ENCODE data around the gene BACH2. TPM values are rescaled to one million over a fixed set of nuclear protein-coding genes. Genes with fewer than 3 reads are reported as not detected.

The BACH2 gene
- total and polyA plus RNA-seq, 7 experiments from 2014 or later: 24.8 to 193 (median 117) TPM

GRCh38 chr6:89993411-89993810 lies 303.2 kb downstream of the BACH2 start:
- intact Hi-C loops (cut with micrococcal nuclease): loop anchor here in 1 of 2 donors (2.0 kb wide), 1 partner anchor 15 kb away; no protein-coding TSS in a partner anchor
- no peak overlapping the region for H3K4me3 ChIP-seq (ENCODE audit: low read length)
- ChIA-PET POLR2A (interaction anchor here (0.9 kb wide), 1 partner anchor 41 kb away, joined by 3 read pairs; no protein-coding TSS in a partner anchor), CTCF (no interaction called here)
- ATAC-seq (no peak), DNase-seq (no peak)
- H3K4me3 Mint-ChIP-seq: no peak overlapping the region
- peaks cover 0 to 16% (median 0%) of the 10 kb centered on the region in 3 experiments for H3K36me3 ChIP-seq (ENCODE audit: control insufficient read depth in 2 of 3, insufficient read depth in 3 of 3, low read length in 3 of 3)
- no peaks in the 10 kb centered on the region for H3K27me3 Mint-ChIP-seq
- H3K36me3 Mint-ChIP-seq: peaks cover 11 to 68% (median 35%) of the 10 kb centered on the region in 5 donors
- H3K9me3 ChIP-seq (ENCODE audit: control insufficient read depth in 2 of 3, low read length in 3 of 3): no peaks in the 10 kb centered on the region
- H3K27ac Mint-ChIP-seq: peak overlapping the region in 4 of 9 donors; percentile 14 to 68 (median 45)
- no peaks in the 10 kb centered on the region for H3K27me3 ChIP-seq (ENCODE audit: control insufficient read depth in 2 of 2, insufficient read depth in 2 of 2, low read length in 2 of 2)
- H3K27ac ChIP-seq (ENCODE audit: low read depth, low read length): no peak overlapping the region
- peaks cover 0 to 3% (median 0%) of the 10 kb centered on the region in 11 donors for H3K9me3 Mint-ChIP-seq
- H3K4me1 ChIP-seq (ENCODE audit: control insufficient read depth in 2 of 2, insufficient read depth in 2 of 2, low read length in 2 of 2): peaks cover 0 to 14% of the 10 kb centered on the region in 2 donors
- H3K4me1 Mint-ChIP-seq: peaks cover 21 to 98% (median 87%) of the 10 kb centered on the region in 7 donors

GRCh38 chr6:89992818-89993217 lies 303.8 kb downstream of the BACH2 start:
- Mint-ChIP-seq H3K4me1 (peaks cover 25 to 98% (median 88%) of the 10 kb centered on the region in 7 donors), H3K4me3 (no peak overlapping the region), H3K27ac (peak overlapping the region in 7 of 9 donors; percentile 23 to 70 (median 48)), H3K9me3 (peaks cover 0 to 3% (median 0%) of the 10 kb centered on the region in 11 donors), H3K36me3 (peaks cover 11 to 69% (median 38%) of the 10 kb centered on the region in 5 donors), H3K27me3 (no peaks in the 10 kb centered on the region)
- Histone ChIP-seq H3K27ac (ENCODE audit: low read depth, low read length) (no peak overlapping the region), H3K9me3 (ENCODE audit: control insufficient read depth in 2 of 3, low read length in 3 of 3) (no peaks in the 10 kb centered on the region), H3K36me3 (ENCODE audit: control insufficient read depth in 2 of 3, insufficient read depth in 3 of 3, low read length in 3 of 3) (peaks cover 0 to 16% (median 0%) of the 10 kb centered on the region in 3 experiments), H3K4me3 (ENCODE audit: low read length) (no peak overlapping the region), H3K4me1 (ENCODE audit: control insufficient read depth in 2 of 2, insufficient read depth in 2 of 2, low read length in 2 of 2) (peaks cover 0 to 17% of the 10 kb centered on the region in 2 donors), H3K27me3 (ENCODE audit: control insufficient read depth in 2 of 2, insufficient read depth in 2 of 2, low read length in 2 of 2) (no peaks in the 10 kb centered on the region)
- intact Hi-C loops (cut with micrococcal nuclease): loop anchor here in 1 of 2 donors (2.0 kb wide), 1 partner anchor 14 kb away; no protein-coding TSS in a partner anchor
- DNase-seq: no peak
- ChIA-PET POLR2A (interaction anchor here (0.6 to 0.9 kb wide), 2 partner anchors 40 to 80 kb away, joined by 3 read pairs; no protein-coding TSS in a partner anchor), CTCF (no interaction called here)
- ATAC-seq: no peak

- intact Hi-C loops (cut with micrococcal nuclease): no loop called here
- H3K36me3 Mint-ChIP-seq: peaks cover 0 to 51% (median 32%) of the 10 kb centered on the region in 5 donors
- POLR2A ChIA-PET: interaction anchor here (0.6 kb wide), 1 partner anchor 29 kb away, joined by 3 read pairs; no protein-coding TSS in a partner anchor
Observed at GRCh38 chr6:89989742-89990141, 306.9 kb downstream of the BACH2 start.

GRCh38 chr6:89987830-89988229 lies 308.8 kb downstream of the BACH2 start:
- H3K9me3 Mint-ChIP-seq: peaks cover 0 to 4% (median 0%) of the 10 kb centered on the region in 11 donors
- H3K27me3 ChIP-seq (ENCODE audit: control insufficient read depth in 2 of 2, insufficient read depth in 2 of 2, low read length in 2 of 2): no peaks in the 10 kb centered on the region
- ChIA-PET POLR2A (interaction anchor here (0.7 to 1.6 kb wide), 2 partner anchors 11 to 902 kb away, joined by 4 to 5 read pairs; no protein-coding TSS in a partner anchor), CTCF (interaction anchor here (0.7 kb wide), 1 partner anchor 308 kb away, joined by 3 read pairs; no protein-coding TSS in a partner anchor)
- H3K9me3 ChIP-seq (ENCODE audit: control insufficient read depth in 2 of 3, low read length in 3 of 3): no peaks in the 10 kb centered on the region
- H3K27me3 Mint-ChIP-seq: no peaks in the 10 kb centered on the region
- H3K27ac ChIP-seq (ENCODE audit: low read depth, low read length): no peak overlapping the region
- H3K4me3 Mint-ChIP-seq: peak overlapping the region in 1 of 10 donors; percentile 5
- H3K27ac Mint-ChIP-seq: peak overlapping the region in 8 of 9 donors; percentile 47 to 81 (median 72)
- ATAC-seq (no peak), DNase-seq (no peak)
- H3K4me3 ChIP-seq (ENCODE audit: low read length): no peak overlapping the region
- H3K36me3 Mint-ChIP-seq: peaks cover 0 to 47% (median 30%) of the 10 kb centered on the region in 5 donors
- peaks cover 0 to 22% (median 0%) of the 10 kb centered on the region in 3 experiments for H3K36me3 ChIP-seq (ENCODE audit: control insufficient read depth in 2 of 3, insufficient read depth in 3 of 3, low read length in 3 of 3)
- intact Hi-C loops (cut with micrococcal nuclease): no loop called here
- peaks cover 39 to 92% (median 86%) of the 10 kb centered on the region in 7 donors for H3K4me1 Mint-ChIP-seq
- H3K4me1 ChIP-seq (ENCODE audit: control insufficient read depth in 2 of 2, insufficient read depth in 2 of 2, low read length in 2 of 2): peaks cover 0 to 20% of the 10 kb centered on the region in 2 donors

More at GRCh38 chr6:89989742-89990141, 306.9 kb downstream of the BACH2 start:
- H3K4me3 Mint-ChIP-seq: peak overlapping the region in 1 of 10 donors; percentile 0
- no peaks in the 10 kb centered on the region for H3K27me3 Mint-ChIP-seq
- H3K27ac Mint-ChIP-seq: peak overlapping the region in 8 of 9 donors; percentile 1 to 71 (median 43)
- Histone ChIP-seq H3K9me3 (ENCODE audit: control insufficient read depth in 2 of 3, low read length in 3 of 3) (no peaks in the 10 kb centered on the region), H3K4me3 (ENCODE audit: low read length) (no peak overlapping the region), H3K27ac (ENCODE audit: low read depth, low read length) (no peak overlapping the region), H3K27me3 (ENCODE audit: control insufficient read depth in 2 of 2, insufficient read depth in 2 of 2, low read length in 2 of 2) (no peaks in the 10 kb centered on the region), H3K4me1 (ENCODE audit: control insufficient read depth in 2 of 2, insufficient read depth in 2 of 2, low read length in 2 of 2) (peaks cover 0 to 17% of the 10 kb centered on the region in 2 donors), H3K36me3 (ENCODE audit: control insufficient read depth in 2 of 3, insufficient read depth in 3 of 3, low read length in 3 of 3) (peaks cover 0 to 22% (median 0%) of the 10 kb centered on the region in 3 experiments)
- CTCF ChIA-PET: interaction anchor here (0.8 to 1.3 kb wide), 2 partner anchors 11 to 49 kb away, joined by 4 read pairs; no protein-coding TSS in a partner anchor
- peaks cover 42 to 98% (median 91%) of the 10 kb centered on the region in 7 donors for H3K4me1 Mint-ChIP-seq
- peaks cover 0 to 4% (median 0%) of the 10 kb centered on the region in 11 donors for H3K9me3 Mint-ChIP-seq
- ATAC-seq (no peak), DNase-seq (no peak)

GRCh38 chr6:89987140-89987539 lies 309.5 kb downstream of the BACH2 start:
- Histone ChIP-seq H3K27ac (ENCODE audit: low read depth, low read length) (peak overlapping the region; percentile 25), H3K4me3 (ENCODE audit: low read length) (no peak overlapping the region), H3K4me1 (ENCODE audit: control insufficient read depth in 2 of 2, insufficient read depth in 2 of 2, low read length in 2 of 2) (peaks cover 0 to 25% of the 10 kb centered on the region in 2 donors), H3K27me3 (ENCODE audit: control insufficient read depth in 2 of 2, insufficient read depth in 2 of 2, low read length in 2 of 2) (no peaks in the 10 kb centered on the region), H3K9me3 (ENCODE audit: control insufficient read depth in 2 of 3, low read length in 3 of 3) (no peaks in the 10 kb centered on the region), H3K36me3 (ENCODE audit: control insufficient read depth in 2 of 3, insufficient read depth in 3 of 3, low read length in 3 of 3) (peaks cover 0 to 22% (median 0%) of the 10 kb centered on the region in 3 experiments)
- CTCF ChIA-PET: interaction anchor here (0.7 to 1.3 kb wide), 2 partner anchors 47 to 308 kb away, joined by 3 read pairs; no protein-coding TSS in a partner anchor
- intact Hi-C loops (cut with micrococcal nuclease): no loop called here
- Mint-ChIP-seq H3K27ac (peak overlapping the region in 8 of 9 donors; percentile 36 to 86 (median 62)), H3K4me3 (peak overlapping the region in 1 of 10 donors; percentile 9), H3K36me3 (peaks cover 0 to 46% (median 30%) of the 10 kb centered on the region in 5 donors), H3K9me3 (peaks cover 0 to 4% (median 0%) of the 10 kb centered on the region in 11 donors), H3K4me1 (peaks cover 37 to 93% (median 89%) of the 10 kb centered on the region in 7 donors), H3K27me3 (no peaks in the 10 kb centered on the region)
- ATAC-seq (no peak), DNase-seq (no peak)
- POLR2A ChIA-PET: interaction anchor here (0.7 to 1.6 kb wide), 2 partner anchors 12 to 902 kb away, joined by 4 to 5 read pairs; no protein-coding TSS in a partner anchor

DNA sequence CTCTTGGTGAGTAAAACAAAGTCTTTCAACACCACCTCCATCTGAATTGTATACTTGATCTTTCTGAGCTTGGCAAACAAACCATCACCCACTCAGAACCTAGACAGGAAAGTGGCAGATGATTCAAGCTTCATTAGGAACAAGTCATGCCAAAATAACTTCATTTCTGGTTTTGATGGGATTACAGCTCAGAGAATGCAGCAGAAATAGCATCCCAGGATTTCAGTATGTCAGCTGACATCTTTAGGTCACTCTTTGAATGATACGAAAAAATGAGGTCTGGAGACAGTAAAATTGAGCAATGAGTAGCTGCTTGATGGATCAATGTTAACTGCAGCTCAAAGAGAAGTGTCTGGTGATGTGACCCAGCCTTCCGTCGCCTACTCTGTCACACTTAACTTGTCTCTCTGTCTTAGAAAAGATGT lies 310.0 kb downstream of the BACH2 start:
- Mint-ChIP-seq H3K9me3 (peaks cover 0 to 6% (median 0%) of the 10 kb centered on the region in 11 donors), H3K36me3 (peaks cover 0 to 44% (median 29%) of the 10 kb centered on the region in 5 donors), H3K27me3 (no peaks in the 10 kb centered on the region), H3K4me1 (peaks cover 42 to 93% (median 89%) of the 10 kb centered on the region in 7 donors), H3K4me3 (peak overlapping the region in 1 of 10 donors; percentile 9), H3K27ac (peak overlapping the region in 8 of 9 donors; percentile 36 to 86 (median 62))
- ChIA-PET POLR2A (interaction anchor here (0.8 to 1.6 kb wide), 3 partner anchors 12 to 298 kb away, joined by 3 to 5 read pairs (median 4); no protein-coding TSS in a partner anchor), CTCF (interaction anchor here (0.6 to 1.3 kb wide), 2 partner anchors 42 to 46 kb away, joined by 3 read pairs; no protein-coding TSS in a partner anchor)
- no peaks in the 10 kb centered on the region for H3K9me3 ChIP-seq (ENCODE audit: control insufficient read depth in 2 of 3, low read length in 3 of 3)
- H3K4me1 ChIP-seq (ENCODE audit: control insufficient read depth in 2 of 2, insufficient read depth in 2 of 2, low read length in 2 of 2): peaks cover 0 to 29% of the 10 kb centered on the region in 2 donors
- no peak for ATAC-seq
- H3K36me3 ChIP-seq (ENCODE audit: control insufficient read depth in 2 of 3, insufficient read depth in 3 of 3, low read length in 3 of 3): peaks cover 0 to 22% (median 0%) of the 10 kb centered on the region in 3 experiments
- DNase-seq: no peak
- intact Hi-C loops (cut with micrococcal nuclease): no loop called here
- H3K27me3 ChIP-seq (ENCODE audit: control insufficient read depth in 2 of 2, insufficient read depth in 2 of 2, low read length in 2 of 2): no peaks in the 10 kb centered on the region
- H3K27ac ChIP-seq (ENCODE audit: low read depth, low read length): peak overlapping the region; percentile 25
- H3K4me3 ChIP-seq (ENCODE audit: low read length): no peak overlapping the region

Measured in naive thymus-derived CD4-positive, alpha-beta T cell (primary cell).